Right lobe of liver (tissue), 4 donors: ENCODE results near the gene OGN.

ENCODE experiments used
- POLR2A ChIP-seq: fragments of 450-650 bp; IDR thresholded peaks from one replicate; pipeline ENCODE4 v1.6.1; 2017; ENCODE audit warnings: antibody characterized with exemption, mild to moderate bottlenecking
- TF ChIP-seq, protein P1 (sequence below), 4 donors: fragments of 200-600 bp in 3 of 4; fragments of 450-650 bp in 1 of 4; IDR thresholded peaks; one replicate each; pipeline versions ENCODE4 v1.5.1 to v1.8.0; 2016 to 2022; ENCODE audit warnings: antibody characterized with exemption in 4 of 4, mild to moderate bottlenecking in 2 of 4
- donor health status: DM: no; HTN: no; CAD: no.
- donor health status: DM: no; HTN: no; CAD: no.
- donor health status: DM: no; HTN: yes; CAD: no.

DNA sequence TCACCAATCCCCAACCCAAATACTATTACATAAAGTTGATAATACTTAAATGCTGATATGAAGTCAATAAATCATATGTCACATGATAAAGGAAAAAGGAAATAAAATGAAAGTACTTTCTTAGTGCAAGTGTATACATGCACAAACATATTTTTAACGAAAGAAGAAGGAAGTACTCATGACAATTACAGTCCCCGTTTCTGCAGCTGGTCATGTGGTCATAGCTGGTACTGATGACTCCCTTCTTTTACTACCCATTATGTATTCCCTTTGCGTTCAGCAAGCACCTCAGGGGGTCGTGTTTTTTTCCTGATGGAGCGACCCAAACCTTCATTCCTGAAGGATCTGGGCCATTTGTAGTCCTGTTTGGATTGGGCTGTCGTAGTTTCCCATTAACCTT is 51.3 kb downstream of the OGN start:
- TF ChIP-seq, protein P1, sequence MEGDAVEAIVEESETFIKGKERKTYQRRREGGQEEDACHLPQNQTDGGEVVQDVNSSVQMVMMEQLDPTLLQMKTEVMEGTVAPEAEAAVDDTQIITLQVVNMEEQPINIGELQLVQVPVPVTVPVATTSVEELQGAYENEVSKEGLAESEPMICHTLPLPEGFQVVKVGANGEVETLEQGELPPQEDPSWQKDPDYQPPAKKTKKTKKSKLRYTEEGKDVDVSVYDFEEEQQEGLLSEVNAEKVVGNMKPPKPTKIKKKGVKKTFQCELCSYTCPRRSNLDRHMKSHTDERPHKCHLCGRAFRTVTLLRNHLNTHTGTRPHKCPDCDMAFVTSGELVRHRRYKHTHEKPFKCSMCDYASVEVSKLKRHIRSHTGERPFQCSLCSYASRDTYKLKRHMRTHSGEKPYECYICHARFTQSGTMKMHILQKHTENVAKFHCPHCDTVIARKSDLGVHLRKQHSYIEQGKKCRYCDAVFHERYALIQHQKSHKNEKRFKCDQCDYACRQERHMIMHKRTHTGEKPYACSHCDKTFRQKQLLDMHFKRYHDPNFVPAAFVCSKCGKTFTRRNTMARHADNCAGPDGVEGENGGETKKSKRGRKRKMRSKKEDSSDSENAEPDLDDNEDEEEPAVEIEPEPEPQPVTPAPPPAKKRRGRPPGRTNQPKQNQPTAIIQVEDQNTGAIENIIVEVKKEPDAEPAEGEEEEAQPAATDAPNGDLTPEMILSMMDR (IDR thresholded peaks at IDR 0.05): no peak
- TF ChIP-seq POLR2A: no peak
